HCT116 (cell line): ENCODE data around the gene KRT74. TPM values are rescaled to one million over a fixed set of nuclear protein-coding genes. Genes with fewer than 3 reads are reported as not detected.

Experiments
- ATAC-seq: fragments of 200-7000 bp; cut with Tn5 transposase; 2 replicates; pipeline ENCODE4 v1.9.1; 2020; ENCODE audit warnings: mild to moderate bottlenecking, moderate library complexity
- BruUV-seq: library from RNA; stranded (reverse); fragments of 400-500 nt; replicated peaks from 2 replicates; lab custom pipeline; 2021; lab: Mats Ljungman, UMichigan
- CTCF ChIA-PET: fragments of 300-600 bp; sonication (Branson Sonifier 250); formaldehyde crosslinking; loops from one replicate; lab custom pipeline; 2021; ENCODE audit warnings: antibody characterized with exemption; lab: Charles Lee
- POLR2A ChIA-PET: fragments of 300-600, 350-600 bp; sonication (Branson Sonifier 250); formaldehyde crosslinking; loops from one replicate; lab custom pipeline; 2021; ENCODE audit warnings: antibody characterized with exemption; lab: Charles Lee
- RAD21 ChIA-PET, 2 experiments: fragments of 300-600 bp; sonication (Branson Sonifier 250); formaldehyde crosslinking; loops; one replicate each; lab custom pipeline; 2023; ENCODE audit warnings: low total read pairs in 2 of 2; ENCODE audit not compliant: uncharacterized antibody in 2 of 2, unreplicated experiment in 2 of 2, low non-redundant PET in 1 of 2; lab: Charles Lee
- DNase-seq: peaks from one replicate; pipeline ENCODE4 v3.0.0-alpha.2; 2010; ENCODE audit warnings: low read depth, low spot score
- H2AFZ ChIP-seq: fragments of 200-600 bp; shearing (Covaris generic), sonication (generic); 2 replicates; pipeline ENCODE4 v1.6.1; 2017; ENCODE audit warnings: low read depth, mixed run types, mixed read lengths, antibody characterized with exemption, low read length; ENCODE audit not compliant: poor library complexity, severe bottlenecking
- H3K27ac ChIP-seq: 2 replicates; pipeline ENCODE4 v1.5.1; 2012; ENCODE audit warnings: low read depth, low read length
- H3K27me3 ChIP-seq: fragments of 200-600 bp; sonication (generic); 2 replicates; pipeline ENCODE4 v1.6.1; 2016; ENCODE audit warnings: mixed run types, low read length, mixed read lengths; ENCODE audit not compliant: insufficient read depth
- H3K36me3 ChIP-seq, 2 experiments: fragments of 200-500 bp in 1 of 2; fragments of 200-600 bp in 1 of 2; sonication (Bioruptor generic) in 1 of 2; sonication (generic) in 1 of 2; 2 replicates each; pipeline versions ENCODE4 v1.5.1 to v1.6.1; 2014 to 2016; ENCODE audit warnings: low read length in 2 of 2, inconsistent platforms in 1 of 2, mixed read lengths in 1 of 2, mixed run types in 1 of 2; ENCODE audit not compliant: insufficient read depth in 2 of 2, control insufficient read depth in 1 of 2
- H3K4me1 ChIP-seq, 2 experiments: fragments of 200-600 bp in 1 of 2; sonication (generic) in 1 of 2; 2 replicates each; pipeline versions ENCODE4 v1.5.1 to v1.6.1; 2012 to 2017; ENCODE audit warnings: low read length in 2 of 2, inconsistent platforms in 1 of 2, mild to moderate bottlenecking in 1 of 2, mixed read lengths in 1 of 2, mixed run types in 1 of 2, moderate library complexity in 1 of 2; ENCODE audit not compliant: insufficient read depth in 2 of 2, control insufficient read depth in 1 of 2
- H3K4me2 ChIP-seq: fragments of 200-600 bp; sonication (generic); 2 replicates; pipeline ENCODE4 v1.6.1; 2017; ENCODE audit warnings: mixed run types, low read length, mixed read lengths
- H3K4me3 ChIP-seq, 2 experiments: fragments of 200-600 bp in 1 of 2; sonication (generic) in 1 of 2; replicated peaks in 1 of 2; 2 replicates each; pipeline ENCODE4 v1.5.1; 2011 to 2016; ENCODE audit warnings: low read length in 2 of 2, control low read depth in 1 of 2, low read depth in 1 of 2, mild to moderate bottlenecking in 1 of 2, mixed read lengths in 1 of 2, mixed run types in 1 of 2
- H3K79me2 ChIP-seq: fragments of 200-600 bp; sonication (generic); 2 replicates; pipeline ENCODE4 v1.6.1; 2017; ENCODE audit warnings: mild to moderate bottlenecking, mixed run types, low read length, moderate library complexity, mixed read lengths; ENCODE audit not compliant: insufficient read depth
- H3K9ac ChIP-seq: fragments of 200-600 bp; sonication (generic); 2 replicates; pipeline ENCODE4 v1.6.1; 2016; ENCODE audit warnings: low read length, mixed read lengths
- H3K9me2 ChIP-seq: fragments of 200-600 bp; sonication (generic), shearing (Covaris generic); 2 replicates; pipeline ENCODE4 v1.6.1; 2017; ENCODE audit warnings: mixed run types, mild to moderate bottlenecking, moderate library complexity; ENCODE audit not compliant: insufficient read depth
- H3K9me3 ChIP-seq, 2 experiments: fragments of 200-500 bp in 1 of 2; fragments of 200-600 bp in 1 of 2; sonication (Bioruptor generic) in 1 of 2; sonication (generic) in 1 of 2; 2 replicates each; pipeline ENCODE4 v1.6.1; 2014 to 2017; ENCODE audit warnings: low read length in 2 of 2, mixed read lengths in 2 of 2, inconsistent platforms in 1 of 2, low read depth in 1 of 2, mild to moderate bottlenecking in 1 of 2, mixed run types in 1 of 2, moderate library complexity in 1 of 2; ENCODE audit not compliant: control insufficient read depth in 1 of 2, insufficient read depth in 1 of 2
- H4K20me1 ChIP-seq: fragments of 200-600 bp; sonication (generic), shearing (Covaris generic); 2 replicates; pipeline ENCODE4 v1.6.1; 2017; ENCODE audit warnings: mixed run types, mild to moderate bottlenecking, moderate library complexity; ENCODE audit not compliant: insufficient read depth
- ATF3 ChIP-seq: IDR thresholded peaks from 2 replicates; pipeline ENCODE4 v1.6.1; 2012
- CEBPB ChIP-seq: IDR thresholded peaks from 2 replicates; pipeline ENCODE4 v1.6.1; 2012; ENCODE audit warnings: low read depth
- EGR1 ChIP-seq: IDR thresholded peaks from 2 replicates; pipeline ENCODE4 v1.6.1; 2012; ENCODE audit warnings: low read depth
- ELF1 ChIP-seq: IDR thresholded peaks from 2 replicates; pipeline ENCODE4 v1.6.1; 2012; ENCODE audit warnings: low read depth, borderline replicate concordance
- FOSL1 ChIP-seq: IDR thresholded peaks from 2 replicates; pipeline ENCODE4 v1.6.1; 2012; ENCODE audit warnings: low read depth
- JUND ChIP-seq: IDR thresholded peaks from 2 replicates; pipeline ENCODE4 v1.6.1; 2012
- MAX ChIP-seq: IDR thresholded peaks from 2 replicates; pipeline ENCODE4 v1.6.1; 2012
- RAD21 ChIP-seq: IDR thresholded peaks from 2 replicates; pipeline ENCODE4 v1.6.1; 2012; ENCODE audit warnings: low read depth, mild to moderate bottlenecking
- SRF ChIP-seq: IDR thresholded peaks from 2 replicates; pipeline ENCODE4 v1.6.1; 2012; ENCODE audit warnings: low read depth
- TCF7L2 ChIP-seq: IDR thresholded peaks from 2 replicates; pipeline ENCODE4 v1.7.0; 2011; ENCODE audit warnings: borderline replicate concordance, inconsistent platforms; ENCODE audit not compliant: insufficient read depth, insufficient read length; ENCODE audit errors: extremely low read depth
- ZFX ChIP-seq: fragments of 450-650 bp; IDR thresholded peaks from 2 replicates; pipeline ENCODE4 v1.6.1; 2017
- intact Hi-C: fragments of 100-400 bp; cut with micrococcal nuclease; formaldehyde crosslinking; loops from 2 replicates; pipeline ENCODE4 v1.10.0; 2022
- total RNA-seq: library from RNA; stranded (reverse); gene quantifications from one replicate; pipeline ENCODE4 v1.2.1, GENCODE V29; 2021; ENCODE audit not compliant: unreplicated experiment
- TF ChIP-seq, protein P1 (sequence below): IDR thresholded peaks from 2 replicates; pipeline ENCODE4 v1.6.1; 2012; ENCODE audit warnings: low read depth
- TF ChIP-seq, protein P2 (sequence below): IDR thresholded peaks from 2 replicates; pipeline ENCODE4 v1.6.1; 2011; ENCODE audit warnings: mild to moderate bottlenecking, low read length, moderate library complexity; ENCODE audit not compliant: insufficient replicate concordance; ENCODE audit errors: extremely low read depth

Gene KRT74
- total RNA-seq, 1 experiment from 2014 or later: not detected

GRCh38 chr12:52618216-52618615, 44.6 kb upstream of the KRT74 start, which contains the start of gene KRT73 (continued):
- TF ChIP-seq RAD21: no peak

GRCh38 chr12:52617403-52617785, 43.8 kb upstream of the KRT74 start:
- POLR2A ChIA-PET: no interaction called here
- Histone ChIP-seq H3K9ac (no peak overlapping the region), H3K27me3 (no peaks in the 10 kb centered on the region), H3K4me3 (no peak overlapping the region), H3K27ac (no peak overlapping the region), H3K36me3 (no peaks in the 10 kb centered on the region), H3K9me3 (no peaks in the 10 kb centered on the region), H2AFZ (no peak overlapping the region), H3K9me2 (no peaks in the 10 kb centered on the region), H3K4me1 (no peaks in the 10 kb centered on the region), H4K20me1 (no peaks in the 10 kb centered on the region), H3K79me2 (no peaks in the 10 kb centered on the region), H3K4me2 (no peak overlapping the region)
- RAD21 ChIA-PET: no interaction called here
- intact Hi-C loops: no loop called here
- DNase-seq (no peak), ATAC-seq (no peak)
- CTCF ChIA-PET: no interaction called here
- no peak for TF ChIP-seq SRF
- TF ChIP-seq ZFX: no peak
- no peak for TF ChIP-seq MAX
- TF ChIP-seq ELF1: no peak
- TF ChIP-seq TCF7L2: no peak
- TF ChIP-seq EGR1: no peak
- TF ChIP-seq, protein P1, sequence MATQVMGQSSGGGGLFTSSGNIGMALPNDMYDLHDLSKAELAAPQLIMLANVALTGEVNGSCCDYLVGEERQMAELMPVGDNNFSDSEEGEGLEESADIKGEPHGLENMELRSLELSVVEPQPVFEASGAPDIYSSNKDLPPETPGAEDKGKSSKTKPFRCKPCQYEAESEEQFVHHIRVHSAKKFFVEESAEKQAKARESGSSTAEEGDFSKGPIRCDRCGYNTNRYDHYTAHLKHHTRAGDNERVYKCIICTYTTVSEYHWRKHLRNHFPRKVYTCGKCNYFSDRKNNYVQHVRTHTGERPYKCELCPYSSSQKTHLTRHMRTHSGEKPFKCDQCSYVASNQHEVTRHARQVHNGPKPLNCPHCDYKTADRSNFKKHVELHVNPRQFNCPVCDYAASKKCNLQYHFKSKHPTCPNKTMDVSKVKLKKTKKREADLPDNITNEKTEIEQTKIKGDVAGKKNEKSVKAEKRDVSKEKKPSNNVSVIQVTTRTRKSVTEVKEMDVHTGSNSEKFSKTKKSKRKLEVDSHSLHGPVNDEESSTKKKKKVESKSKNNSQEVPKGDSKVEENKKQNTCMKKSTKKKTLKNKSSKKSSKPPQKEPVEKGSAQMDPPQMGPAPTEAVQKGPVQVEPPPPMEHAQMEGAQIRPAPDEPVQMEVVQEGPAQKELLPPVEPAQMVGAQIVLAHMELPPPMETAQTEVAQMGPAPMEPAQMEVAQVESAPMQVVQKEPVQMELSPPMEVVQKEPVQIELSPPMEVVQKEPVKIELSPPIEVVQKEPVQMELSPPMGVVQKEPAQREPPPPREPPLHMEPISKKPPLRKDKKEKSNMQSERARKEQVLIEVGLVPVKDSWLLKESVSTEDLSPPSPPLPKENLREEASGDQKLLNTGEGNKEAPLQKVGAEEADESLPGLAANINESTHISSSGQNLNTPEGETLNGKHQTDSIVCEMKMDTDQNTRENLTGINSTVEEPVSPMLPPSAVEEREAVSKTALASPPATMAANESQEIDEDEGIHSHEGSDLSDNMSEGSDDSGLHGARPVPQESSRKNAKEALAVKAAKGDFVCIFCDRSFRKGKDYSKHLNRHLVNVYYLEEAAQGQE: no peak
- no peak for TF ChIP-seq ATF3
- TF ChIP-seq, protein P2, sequence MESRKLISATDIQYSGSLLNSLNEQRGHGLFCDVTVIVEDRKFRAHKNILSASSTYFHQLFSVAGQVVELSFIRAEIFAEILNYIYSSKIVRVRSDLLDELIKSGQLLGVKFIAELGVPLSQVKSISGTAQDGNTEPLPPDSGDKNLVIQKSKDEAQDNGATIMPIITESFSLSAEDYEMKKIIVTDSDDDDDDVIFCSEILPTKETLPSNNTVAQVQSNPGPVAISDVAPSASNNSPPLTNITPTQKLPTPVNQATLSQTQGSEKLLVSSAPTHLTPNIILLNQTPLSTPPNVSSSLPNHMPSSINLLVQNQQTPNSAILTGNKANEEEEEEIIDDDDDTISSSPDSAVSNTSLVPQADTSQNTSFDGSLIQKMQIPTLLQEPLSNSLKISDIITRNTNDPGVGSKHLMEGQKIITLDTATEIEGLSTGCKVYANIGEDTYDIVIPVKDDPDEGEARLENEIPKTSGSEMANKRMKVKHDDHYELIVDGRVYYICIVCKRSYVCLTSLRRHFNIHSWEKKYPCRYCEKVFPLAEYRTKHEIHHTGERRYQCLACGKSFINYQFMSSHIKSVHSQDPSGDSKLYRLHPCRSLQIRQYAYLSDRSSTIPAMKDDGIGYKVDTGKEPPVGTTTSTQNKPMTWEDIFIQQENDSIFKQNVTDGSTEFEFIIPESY: no peak
- no peak for TF ChIP-seq RAD21
- no peak for TF ChIP-seq CEBPB
- no peak for TF ChIP-seq FOSL1
- TF ChIP-seq JUND: no peak
- no TSS peak for BruUV-seq
